ENCODE results near the gene ZNF469.

ZNF469 gene

DNA sequence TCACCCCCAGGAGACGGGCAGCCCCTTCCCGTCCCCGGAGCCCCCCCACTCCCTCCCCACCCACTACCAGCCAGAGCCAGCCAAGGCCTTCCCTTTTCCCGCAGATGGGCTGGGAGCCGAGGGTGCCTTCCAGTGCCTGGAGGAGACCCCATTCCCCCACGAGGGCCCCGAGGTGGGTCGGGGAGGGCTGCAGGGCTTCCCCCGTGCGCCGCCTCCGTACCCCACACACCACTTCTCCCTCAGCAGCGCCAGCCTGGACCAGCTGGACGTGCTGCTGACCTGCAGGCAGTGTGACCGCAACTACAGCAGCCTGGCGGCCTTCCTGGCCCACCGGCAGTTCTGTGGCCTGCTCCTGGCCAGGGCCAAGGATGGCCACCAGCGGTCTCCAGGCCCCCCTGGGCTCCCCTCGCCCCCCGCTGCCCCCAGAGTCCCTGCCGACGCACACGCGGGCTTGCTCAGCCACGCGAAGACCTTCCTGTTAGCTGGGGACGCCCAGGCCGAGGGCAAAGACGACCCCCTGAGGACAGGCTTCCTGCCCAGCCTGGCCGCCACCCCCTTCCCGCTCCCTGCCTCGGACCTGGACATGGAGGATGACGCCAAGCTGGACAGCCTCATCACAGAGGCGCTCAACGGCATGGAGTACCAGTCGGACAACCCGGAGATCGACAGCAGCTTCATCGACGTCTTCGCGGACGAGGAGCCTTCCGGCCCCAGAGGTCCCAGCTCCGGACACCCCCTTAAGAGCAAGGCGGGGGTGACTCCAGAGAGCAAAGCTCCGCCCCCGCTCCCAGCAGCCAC, 46.8 kb downstream of the ZNF469 start:
- DNase-seq = no peak

DNA sequence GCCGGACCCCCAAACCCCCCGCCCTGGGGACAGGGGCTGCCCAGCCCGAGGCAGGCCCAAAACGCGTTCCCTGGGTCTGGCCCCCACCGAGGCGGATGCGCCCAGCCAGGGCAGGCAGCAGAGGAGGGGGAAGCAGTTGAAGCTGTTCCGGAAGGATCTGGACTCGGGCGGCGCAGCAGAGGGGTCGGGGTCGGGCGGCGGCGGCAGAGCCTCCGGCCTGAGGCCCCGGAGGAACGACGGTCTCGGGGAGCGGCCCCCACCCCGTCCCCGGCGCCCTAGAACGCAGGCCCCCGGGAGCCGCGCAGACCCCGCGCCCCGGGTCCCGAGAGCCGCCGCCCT, 47.4 kb downstream of the ZNF469 start:
- DNase-seq = no peak

DNA sequence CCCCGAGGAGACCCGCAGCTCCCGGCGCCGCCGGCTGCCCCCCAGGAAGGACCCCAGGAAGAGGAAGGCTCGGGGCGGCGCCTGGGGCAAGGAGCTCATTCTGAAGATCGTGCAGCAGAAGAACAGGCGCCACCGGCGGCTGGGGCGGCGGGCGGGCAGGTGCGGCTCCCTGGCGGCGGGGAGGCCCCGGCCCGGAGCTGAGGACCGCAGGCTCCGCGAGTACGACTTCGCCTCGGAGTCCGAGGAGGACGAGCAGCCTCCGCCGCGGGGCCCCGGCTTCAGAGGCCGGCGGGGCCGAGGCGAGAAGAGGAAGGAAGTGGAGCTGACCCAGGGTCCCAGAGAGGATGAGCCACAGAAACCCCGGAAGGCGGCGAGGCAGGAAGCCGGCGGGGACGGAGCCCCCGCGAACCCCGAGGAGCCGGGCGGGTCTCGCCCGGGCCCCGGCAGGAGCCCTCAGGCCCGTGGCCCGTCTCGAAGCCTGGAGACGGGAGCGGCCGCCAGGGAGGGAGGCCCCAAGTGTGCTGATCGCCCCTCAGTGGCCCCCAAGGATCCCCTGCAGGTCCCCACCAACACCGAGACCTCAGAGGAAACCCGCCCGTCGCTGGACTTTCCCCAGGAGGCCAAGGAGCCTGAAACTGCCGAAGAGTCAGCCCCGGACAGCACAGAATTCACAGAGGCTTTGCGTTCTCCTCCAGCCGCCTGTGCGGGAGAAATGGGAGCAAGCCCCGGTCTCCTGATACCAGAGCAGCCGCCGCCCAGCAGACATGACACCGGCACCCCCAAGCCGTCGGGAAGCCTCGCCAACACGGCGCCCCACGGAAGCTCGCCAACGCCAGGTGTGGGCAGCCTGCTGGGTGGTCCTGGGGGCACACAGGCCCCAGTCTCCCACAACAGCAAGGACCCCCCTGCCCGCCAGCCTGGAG, 48.0 kb downstream of the ZNF469 start:
- DNase-seq = no peak

DNA sequence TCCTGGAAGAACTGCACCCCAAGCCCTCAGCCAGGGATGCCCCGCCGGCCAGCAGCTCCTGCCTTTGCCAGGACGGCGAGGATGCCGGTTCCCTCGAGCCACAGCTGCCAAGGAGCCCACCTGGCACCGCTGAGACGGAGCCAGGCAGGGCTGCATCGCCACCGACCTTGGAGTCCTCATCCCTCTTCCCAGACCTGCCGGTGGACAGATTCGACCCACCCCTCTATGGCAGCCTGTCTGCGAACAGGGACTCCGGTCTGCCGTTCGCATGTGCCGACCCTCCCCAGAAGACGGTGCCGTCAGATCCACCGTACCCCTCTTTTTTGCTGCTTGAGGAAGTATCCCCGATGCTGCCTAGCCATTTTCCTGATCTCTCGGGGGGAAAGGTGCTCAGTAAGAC, 48.9 kb downstream of the ZNF469 start:
- no peak for DNase-seq

DNA sequence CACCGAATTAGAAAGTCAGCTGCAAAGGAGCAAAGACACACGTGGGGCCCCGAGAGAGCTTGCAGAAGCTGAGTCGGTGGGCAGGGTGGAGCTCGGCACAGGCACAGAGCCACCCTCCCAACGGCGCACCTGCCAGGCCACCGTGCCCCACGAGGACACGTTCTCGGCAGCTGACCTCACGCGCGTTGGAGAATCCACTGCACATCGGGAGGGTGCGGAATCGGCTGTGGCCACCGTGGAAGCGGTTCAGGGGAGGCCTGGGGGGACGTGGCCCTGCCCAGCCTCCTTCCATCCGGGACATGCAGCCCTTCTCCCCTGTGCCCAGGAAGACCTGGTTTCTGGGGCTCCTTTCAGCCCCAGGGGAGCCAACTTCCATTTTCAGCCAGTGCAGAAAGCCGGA, 49.4 kb downstream of the ZNF469 start:
- no peak for DNase-seq

Measured in cortex of kidney (tissue), 1 donor.